Measurements from ENCODE around the gene RBM19.

Gene RBM19

DNA sequence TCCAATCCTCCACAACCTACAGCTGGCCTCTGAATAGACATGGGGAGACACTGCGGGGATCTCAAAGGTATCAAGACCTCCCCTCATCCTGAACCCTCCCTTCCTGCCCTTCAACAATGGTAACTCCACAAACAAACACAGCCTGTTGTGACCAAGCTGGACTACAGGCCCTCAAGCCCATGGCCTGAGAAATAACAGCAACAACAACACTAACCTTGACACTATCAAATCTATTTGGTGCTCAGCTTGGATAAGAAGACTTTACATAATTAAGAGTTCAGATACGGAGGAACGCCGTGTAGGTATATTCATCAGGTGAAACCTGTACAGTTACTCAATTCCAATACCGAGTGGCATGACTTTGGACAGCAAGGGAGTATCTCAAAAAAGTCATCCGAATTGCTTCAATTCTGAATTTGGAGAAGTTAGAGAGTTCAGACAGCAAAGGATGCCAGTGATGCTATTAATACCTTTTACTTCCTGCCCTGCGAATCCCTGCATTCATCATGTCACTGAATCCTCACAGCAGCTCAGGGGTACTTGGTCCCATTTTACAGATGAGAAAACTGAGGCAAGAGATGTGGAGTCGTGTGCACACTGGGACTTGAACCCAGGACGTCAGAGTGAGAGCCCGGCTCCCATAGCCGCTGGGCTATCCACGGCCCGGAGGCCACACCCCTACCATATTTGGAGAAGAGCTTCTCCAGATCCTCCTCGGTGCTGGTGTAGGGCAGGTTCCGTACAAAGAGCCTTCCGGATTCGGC lies 17.8 kb downstream of the RBM19 start:
- CTCF ChIA-PET: no interaction called here

DNA sequence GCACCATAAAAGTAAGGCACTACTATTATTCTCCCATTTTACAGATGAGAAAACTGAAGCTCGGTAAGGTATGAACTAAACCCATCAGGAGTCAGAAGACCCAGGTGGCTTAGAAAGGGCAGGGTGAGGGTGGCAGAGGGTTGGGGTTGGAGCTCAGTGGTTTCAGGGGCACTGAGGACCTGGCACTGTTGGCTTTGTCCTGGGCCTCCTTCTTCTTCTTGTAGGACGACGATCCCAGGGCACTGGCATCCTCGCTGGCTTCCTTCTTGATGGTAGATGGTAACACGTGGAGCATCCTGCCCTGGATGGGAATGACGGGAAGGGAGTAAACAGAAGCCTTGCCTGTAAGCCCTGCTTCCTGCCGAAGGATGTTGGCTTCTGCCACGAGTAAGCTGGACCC lies 19.9 kb downstream of the RBM19 start:
- no peak for DNase-seq (ENCODE audit: extremely low spot score)
- POLR2A ChIA-PET: no interaction called here
- CTCF ChIA-PET: no interaction called here
- TF ChIP-seq BHLHE40 (IDR thresholded peaks at IDR 0.05; ENCODE audit: borderline replicate concordance) (no peak), SUZ12 (IDR thresholded peaks at IDR 0.05) (no peak), TARDBP (IDR thresholded peaks at IDR 0.05) (no peak), ZNF384 (IDR thresholded peaks at IDR 0.05) (no peak), ARNT (IDR thresholded peaks at IDR 0.05) (no peak), ELF4 (IDR thresholded peaks at IDR 0.05) (no peak), LEF1 (IDR thresholded peaks at IDR 0.05; ENCODE audit: borderline replicate concordance) (no peak), CTBP1 (IDR thresholded peaks at IDR 0.05; ENCODE audit: borderline replicate concordance) (no peak), L3MBTL2 (conservative IDR thresholded peaks at IDR 0.05) (no peak), FOXK2 (IDR thresholded peaks at IDR 0.05) (no peak), FOXA1 (IDR thresholded peaks at IDR 0.05) (no peak), FOXM1 (IDR thresholded peaks at IDR 0.05; ENCODE audit: borderline replicate concordance) (no peak), HDGF (IDR thresholded peaks at IDR 0.05; ENCODE audit: borderline replicate concordance) (no peak), SP1 (IDR thresholded peaks at IDR 0.05) (no peak), NFRKB (IDR thresholded peaks at IDR 0.05) (no peak)
- TF ChIP-seq, protein P1, sequence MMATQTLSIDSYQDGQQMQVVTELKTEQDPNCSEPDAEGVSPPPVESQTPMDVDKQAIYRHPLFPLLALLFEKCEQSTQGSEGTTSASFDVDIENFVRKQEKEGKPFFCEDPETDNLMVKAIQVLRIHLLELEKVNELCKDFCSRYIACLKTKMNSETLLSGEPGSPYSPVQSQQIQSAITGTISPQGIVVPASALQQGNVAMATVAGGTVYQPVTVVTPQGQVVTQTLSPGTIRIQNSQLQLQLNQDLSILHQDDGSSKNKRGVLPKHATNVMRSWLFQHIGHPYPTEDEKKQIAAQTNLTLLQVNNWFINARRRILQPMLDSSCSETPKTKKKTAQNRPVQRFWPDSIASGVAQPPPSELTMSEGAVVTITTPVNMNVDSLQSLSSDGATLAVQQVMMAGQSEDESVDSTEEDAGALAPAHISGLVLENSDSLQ (IDR thresholded peaks at IDR 0.05): no peak

More for the DNA sequence above, 17.8 kb downstream of the RBM19 start:
- DNase-seq (ENCODE audit: extremely low spot score): no peak
- POLR2A ChIA-PET: no interaction called here
- TF ChIP-seq FOXM1 (IDR thresholded peaks at IDR 0.05; ENCODE audit: borderline replicate concordance) (no peak), L3MBTL2 (conservative IDR thresholded peaks at IDR 0.05) (no peak), SP1 (IDR thresholded peaks at IDR 0.05) (no peak), FOXK2 (IDR thresholded peaks at IDR 0.05) (no peak), TARDBP (IDR thresholded peaks at IDR 0.05) (no peak), BHLHE40 (IDR thresholded peaks at IDR 0.05; ENCODE audit: borderline replicate concordance) (no peak), ELF4 (IDR thresholded peaks at IDR 0.05) (no peak), HDGF (IDR thresholded peaks at IDR 0.05; ENCODE audit: borderline replicate concordance) (no peak), ZNF384 (IDR thresholded peaks at IDR 0.05) (no peak), CTBP1 (IDR thresholded peaks at IDR 0.05; ENCODE audit: borderline replicate concordance) (no peak), SUZ12 (IDR thresholded peaks at IDR 0.05) (no peak), ARNT (IDR thresholded peaks at IDR 0.05) (no peak)
- TF ChIP-seq, protein P1 (IDR thresholded peaks at IDR 0.05): no peak

DNA sequence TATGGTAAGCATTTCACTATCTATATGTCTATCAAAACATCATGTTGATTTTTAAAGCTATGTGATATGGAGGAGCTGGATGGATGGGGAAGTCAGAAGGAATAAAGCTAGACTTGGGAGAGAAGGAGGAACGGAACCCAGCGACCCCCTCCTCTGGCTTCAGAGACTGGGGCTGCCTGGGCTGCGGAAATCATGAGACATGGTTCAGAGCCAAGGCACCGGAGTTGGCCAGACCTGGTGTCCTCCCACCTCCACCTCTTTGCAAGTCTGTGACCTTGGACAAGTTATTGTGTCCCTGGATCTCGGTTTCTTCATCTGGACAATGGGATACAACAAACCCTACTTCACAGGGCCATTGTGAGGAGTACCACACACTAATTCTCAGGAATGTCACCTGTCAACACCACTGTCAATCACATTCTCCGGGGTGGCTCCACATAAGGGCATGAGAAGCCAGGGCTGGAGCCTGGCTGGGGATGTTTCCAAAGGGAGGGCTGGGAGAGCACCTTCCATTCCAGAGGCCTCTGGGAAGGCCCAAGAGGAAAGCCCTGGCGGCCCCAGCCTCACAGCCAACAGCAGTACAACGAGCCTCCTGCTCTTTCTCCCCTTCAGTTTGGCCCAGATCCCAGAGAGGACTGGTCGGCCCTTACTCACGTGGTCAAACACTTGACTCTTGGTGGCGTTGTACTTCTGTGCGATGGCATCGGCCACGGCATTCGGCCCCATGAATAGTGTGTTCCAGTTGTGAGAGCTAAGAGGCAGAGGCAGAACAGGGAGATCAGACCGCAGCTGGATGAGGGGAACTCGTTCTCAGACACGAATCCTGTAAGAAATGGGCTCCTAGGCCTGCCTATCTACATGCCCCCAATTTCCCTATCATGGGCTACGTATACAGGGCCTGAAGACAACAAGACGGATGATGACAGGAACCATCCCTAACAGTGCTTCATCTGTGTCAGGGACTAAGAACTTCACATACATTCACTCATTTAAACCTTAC lies 20.7 kb downstream of the RBM19 start:
- TF ChIP-seq SUZ12 (IDR thresholded peaks at IDR 0.05) (no peak), FOXK2 (IDR thresholded peaks at IDR 0.05) (no peak), L3MBTL2 (conservative IDR thresholded peaks at IDR 0.05) (no peak), BHLHE40 (IDR thresholded peaks at IDR 0.05; ENCODE audit: borderline replicate concordance) (no peak), FOXA1 (IDR thresholded peaks at IDR 0.05) (no peak), SP1 (IDR thresholded peaks at IDR 0.05) (no peak), HDGF (IDR thresholded peaks at IDR 0.05; ENCODE audit: borderline replicate concordance) (no peak), NFRKB (IDR thresholded peaks at IDR 0.05) (no peak), ARNT (IDR thresholded peaks at IDR 0.05) (no peak), CTBP1 (IDR thresholded peaks at IDR 0.05; ENCODE audit: borderline replicate concordance) (no peak), TARDBP (IDR thresholded peaks at IDR 0.05) (no peak), FOXM1 (IDR thresholded peaks at IDR 0.05; ENCODE audit: borderline replicate concordance) (no peak), LEF1 (IDR thresholded peaks at IDR 0.05; ENCODE audit: borderline replicate concordance) (no peak), ELF4 (IDR thresholded peaks at IDR 0.05) (no peak), ZNF384 (IDR thresholded peaks at IDR 0.05) (no peak)
- TF ChIP-seq, protein P1 (IDR thresholded peaks at IDR 0.05): no peak
- POLR2A ChIA-PET: no interaction called here
- CTCF ChIA-PET: no interaction called here

DNA sequence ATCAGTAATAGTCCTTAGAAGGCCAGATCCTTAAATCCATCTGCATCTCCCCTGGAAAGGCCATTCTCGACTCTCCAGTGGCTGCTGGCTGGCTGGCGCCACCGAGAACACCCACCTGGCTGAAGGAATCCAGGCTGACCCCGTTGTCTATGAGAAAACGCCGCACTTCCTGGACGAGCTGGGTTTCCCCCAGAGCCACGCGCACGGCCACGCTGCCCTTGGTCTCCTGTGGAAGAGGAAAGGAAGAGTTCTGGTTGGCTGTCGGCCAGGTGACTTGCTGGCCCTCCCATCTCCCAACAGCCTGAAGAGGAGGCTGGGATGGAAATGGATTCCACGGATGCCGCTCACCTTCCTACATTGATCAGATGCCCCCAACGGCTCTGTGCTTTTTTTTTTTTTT lies 23.9 kb downstream of the RBM19 start:
- no peak for DNase-seq (ENCODE audit: extremely low spot score)
- ChIA-PET CTCF (no interaction called here), POLR2A (no interaction called here)
- TF ChIP-seq ZNF384 (IDR thresholded peaks at IDR 0.05): no peak

More for the DNA sequence above, 20.7 kb downstream of the RBM19 start:
- DNase-seq (ENCODE audit: extremely low spot score): no peak

DNA sequence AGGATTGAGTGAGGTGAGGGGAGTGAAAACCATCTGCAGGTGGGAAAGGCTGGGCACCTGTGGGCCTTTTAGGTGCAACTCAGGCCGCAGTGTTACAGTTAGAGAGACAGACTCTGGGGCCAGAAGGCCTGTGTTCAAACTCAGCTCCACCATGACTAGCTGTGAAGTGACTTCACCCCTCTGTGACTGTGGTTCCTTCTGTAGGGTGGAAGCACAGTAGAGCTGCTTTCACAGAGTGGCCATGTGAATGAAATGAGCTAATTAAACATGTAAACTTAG lies 25.0 kb downstream of the RBM19 start:
- no peak for DNase-seq (ENCODE audit: extremely low spot score)
- TF ChIP-seq HDGF (IDR thresholded peaks at IDR 0.05; ENCODE audit: borderline replicate concordance): no peak
- TF ChIP-seq L3MBTL2 (conservative IDR thresholded peaks at IDR 0.05): no peak
- TF ChIP-seq FOXM1 (IDR thresholded peaks at IDR 0.05; ENCODE audit: borderline replicate concordance): no peak
- POLR2A ChIA-PET: no interaction called here
- CTCF ChIA-PET: no interaction called here
